NCI-H1436 (cell line): ENCODE data around the gene OGDH.
A peak's percentile ranks its signal among the peaks of the same experiment; 100 is the strongest.
"Not testable (repeated sequence)": the region's sequence is repeated elsewhere in the genome, so short reads cannot be mapped to it uniquely, and the experiment has no call there.

ENCODE experiments used
- DNase-seq: peaks from one replicate; lab custom pipeline; 2025; lab: John Stamatoyannopoulos, UW

Gene OGDH

GRCh38 chr7:44606341-44607140, at the start of gene OGDH:
TSS of gene OGDH (plus strand) at chr7:44606627. CDS start at chr7:44624344, 17,717 bp downstream.
- peak; percentile 97 for DNase-seq

GRCh38 chr7:44557485-44557884, 48.9 kb upstream of the OGDH start:
- no peak for DNase-seq

GRCh38 chr7:44559485-44559884, 46.9 kb upstream of the OGDH start:
- DNase-seq: no peak

- DNase-seq: no peak
Observed at GRCh38 chr7:44561481-44561880, 44.9 kb upstream of the OGDH start.

GRCh38 chr7:44561962-44562621, 44.3 kb upstream of the OGDH start:
- DNase-seq: no peak

GRCh38 chr7:44562622-44562962, 43.8 kb upstream of the OGDH start:
- DNase-seq: not testable (repeated sequence)

GRCh38 chr7:44563171-44563679, 43.2 kb upstream of the OGDH start:
- DNase-seq: no peak

GRCh38 chr7:44564606-44565005, 41.8 kb upstream of the OGDH start:
- no peak for DNase-seq

GRCh38 chr7:44565097-44565794, 41.2 kb upstream of the OGDH start:
- DNase-seq: no peak

GRCh38 chr7:44565795-44566559, 40.5 kb upstream of the OGDH start:
- DNase-seq: no peak

GRCh38 chr7:44566680-44567079, 39.7 kb upstream of the OGDH start:
- DNase-seq: no peak

GRCh38 chr7:44567884-44568283, 38.5 kb upstream of the OGDH start:
- DNase-seq: no peak

- DNase-seq: no peak
Observed at GRCh38 chr7:44568771-44569560, 37.5 kb upstream of the OGDH start.

- no peak for DNase-seq
Observed at GRCh38 chr7:44569959-44570358, 36.5 kb upstream of the OGDH start.

GRCh38 chr7:44572771-44573170, 33.7 kb upstream of the OGDH start:
- no peak for DNase-seq

GRCh38 chr7:44573464-44574286, 32.8 kb upstream of the OGDH start, which contains the start of gene DDX56:
TSS of gene DDX56 (minus strand) at chr7:44573908. CDS start at chr7:44573895, 13 bp downstream.
- DNase-seq: peak; percentile 93

- DNase-seq: no peak
Observed at GRCh38 chr7:44574287-44574872, 32.0 kb upstream of the OGDH start.

GRCh38 chr7:44575054-44575453, 31.4 kb upstream of the OGDH start:
- no peak for DNase-seq

- no peak for DNase-seq
Observed at GRCh38 chr7:44576228-44576627, 30.2 kb upstream of the OGDH start.
